ENCODE results near the gene HLA-C.
"Not testable (repeated sequence)": the region's sequence is repeated elsewhere in the genome, so short reads cannot be mapped to it uniquely, and the experiment has no call there.

HLA-C gene

GRCh38 chr6:31299947-31300346 lies 28.1 kb upstream of the HLA-C start:
- no peaks in the 10 kb centered on the region for H3K36me3 ChIP-seq (ENCODE audit: control insufficient read depth in 1 of 2, insufficient read depth in 2 of 2, low read length in 2 of 2)
- no peaks in the 10 kb centered on the region for H3K9me3 ChIP-seq (ENCODE audit: control insufficient read depth in 1 of 2, low read length in 2 of 2)
- no peak overlapping the region for H3K9ac ChIP-seq (ENCODE audit: low read depth in 1 of 2, low read length in 2 of 2)
- no peak overlapping the region for H3K27ac ChIP-seq (ENCODE audit: low read depth, low read length)
- peaks cover 4 to 7% of the 10 kb centered on the region in 2 donors for H3K27me3 ChIP-seq (ENCODE audit: control insufficient read depth in 1 of 2, insufficient read depth in 2 of 2, low read length in 2 of 2)
- no peak overlapping the region for H3K4me3 ChIP-seq (ENCODE audit: low read depth in 1 of 2, low read length in 2 of 2)
- H3K4me1 ChIP-seq (ENCODE audit: control insufficient read depth in 1 of 2, insufficient read depth in 2 of 2, low read length in 2 of 2): no peaks in the 10 kb centered on the region

GRCh38 chr6:31299511-31299910 lies 27.6 kb upstream of the HLA-C start:
- Histone ChIP-seq H3K36me3 (ENCODE audit: control insufficient read depth in 1 of 2, insufficient read depth in 2 of 2, low read length in 2 of 2) (no peaks in the 10 kb centered on the region), H3K27me3 (ENCODE audit: control insufficient read depth in 1 of 2, insufficient read depth in 2 of 2, low read length in 2 of 2) (peaks cover 4 to 7% of the 10 kb centered on the region in 2 donors), H3K9ac (ENCODE audit: low read depth in 1 of 2, low read length in 2 of 2) (no peak overlapping the region), H3K4me3 (ENCODE audit: low read depth in 1 of 2, low read length in 2 of 2) (no peak overlapping the region), H3K27ac (ENCODE audit: low read depth, low read length) (no peak overlapping the region), H3K9me3 (ENCODE audit: control insufficient read depth in 1 of 2, low read length in 2 of 2) (no peaks in the 10 kb centered on the region), H3K4me1 (ENCODE audit: control insufficient read depth in 1 of 2, insufficient read depth in 2 of 2, low read length in 2 of 2) (no peaks in the 10 kb centered on the region)

- Histone ChIP-seq H3K27me3 (ENCODE audit: control insufficient read depth in 1 of 2, insufficient read depth in 2 of 2, low read length in 2 of 2) (peaks cover 4 to 7% of the 10 kb centered on the region in 2 donors), H3K9me3 (ENCODE audit: control insufficient read depth in 1 of 2, low read length in 2 of 2) (no peaks in the 10 kb centered on the region), H3K36me3 (ENCODE audit: control insufficient read depth in 1 of 2, insufficient read depth in 2 of 2, low read length in 2 of 2) (no peaks in the 10 kb centered on the region), H3K4me1 (ENCODE audit: control insufficient read depth in 1 of 2, insufficient read depth in 2 of 2, low read length in 2 of 2) (no peaks in the 10 kb centered on the region), H3K4me3 (ENCODE audit: low read depth in 1 of 2, low read length in 2 of 2) (no peak overlapping the region), H3K9ac (ENCODE audit: low read depth in 1 of 2, low read length in 2 of 2) (no peak overlapping the region), H3K27ac (ENCODE audit: low read depth, low read length) (no peak overlapping the region)
These were observed 22.2 kb upstream of the HLA-C start for GRCh38 chr6:31294056-31294455.

GRCh38 chr6:31293343-31293742 lies 21.5 kb upstream of the HLA-C start:
- no peak overlapping the region for H3K4me3 ChIP-seq (ENCODE audit: low read depth in 1 of 2, low read length in 2 of 2)
- no peak overlapping the region for H3K27ac ChIP-seq (ENCODE audit: low read depth, low read length)
- peaks cover under 1 to 7% of the 10 kb centered on the region in 2 donors for H3K27me3 ChIP-seq (ENCODE audit: control insufficient read depth in 1 of 2, insufficient read depth in 2 of 2, low read length in 2 of 2)
- no peaks in the 10 kb centered on the region for H3K9me3 ChIP-seq (ENCODE audit: control insufficient read depth in 1 of 2, low read length in 2 of 2)
- no peaks in the 10 kb centered on the region for H3K4me1 ChIP-seq (ENCODE audit: control insufficient read depth in 1 of 2, insufficient read depth in 2 of 2, low read length in 2 of 2)
- no peaks in the 10 kb centered on the region for H3K36me3 ChIP-seq (ENCODE audit: control insufficient read depth in 1 of 2, insufficient read depth in 2 of 2, low read length in 2 of 2)
- H3K9ac ChIP-seq (ENCODE audit: low read depth in 1 of 2, low read length in 2 of 2): no peak overlapping the region

- H3K27me3 ChIP-seq (ENCODE audit: control insufficient read depth in 1 of 2, insufficient read depth in 2 of 2, low read length in 2 of 2): no peaks in the 10 kb centered on the region
- no peak overlapping the region for H3K9ac ChIP-seq (ENCODE audit: low read depth in 1 of 2, low read length in 2 of 2)
- no peaks in the 10 kb centered on the region for H3K4me1 ChIP-seq (ENCODE audit: control insufficient read depth in 1 of 2, insufficient read depth in 2 of 2, low read length in 2 of 2)
- no peak overlapping the region for H3K4me3 ChIP-seq (ENCODE audit: low read depth in 1 of 2, low read length in 2 of 2)
- no peak overlapping the region for H3K27ac ChIP-seq (ENCODE audit: low read depth, low read length)
- H3K36me3 ChIP-seq (ENCODE audit: control insufficient read depth in 1 of 2, insufficient read depth in 2 of 2, low read length in 2 of 2): no peaks in the 10 kb centered on the region
- no peaks in the 10 kb centered on the region for H3K9me3 ChIP-seq (ENCODE audit: control insufficient read depth in 1 of 2, low read length in 2 of 2)
These were observed 17.9 kb upstream of the HLA-C start for GRCh38 chr6:31289788-31290187.

GRCh38 chr6:31287619-31288018 lies 15.7 kb upstream of the HLA-C start:
- H3K27me3 ChIP-seq (ENCODE audit: control insufficient read depth in 1 of 2, insufficient read depth in 2 of 2, low read length in 2 of 2): no peaks in the 10 kb centered on the region
- no peak overlapping the region for H3K9ac ChIP-seq (ENCODE audit: low read depth in 1 of 2, low read length in 2 of 2)
- H3K4me3 ChIP-seq (ENCODE audit: low read depth in 1 of 2, low read length in 2 of 2): no peak overlapping the region
- no peaks in the 10 kb centered on the region for H3K4me1 ChIP-seq (ENCODE audit: control insufficient read depth in 1 of 2, insufficient read depth in 2 of 2, low read length in 2 of 2)
- no peaks in the 10 kb centered on the region for H3K36me3 ChIP-seq (ENCODE audit: control insufficient read depth in 1 of 2, insufficient read depth in 2 of 2, low read length in 2 of 2)
- H3K9me3 ChIP-seq (ENCODE audit: control insufficient read depth in 1 of 2, low read length in 2 of 2): no peaks in the 10 kb centered on the region
- no peak overlapping the region for H3K27ac ChIP-seq (ENCODE audit: low read depth, low read length)

- Histone ChIP-seq H3K9me3 (ENCODE audit: control insufficient read depth in 1 of 2, low read length in 2 of 2) (no peaks in the 10 kb centered on the region), H3K4me1 (ENCODE audit: control insufficient read depth in 1 of 2, insufficient read depth in 2 of 2, low read length in 2 of 2) (no peaks in the 10 kb centered on the region), H3K27ac (ENCODE audit: low read depth, low read length) (no peak overlapping the region), H3K36me3 (ENCODE audit: control insufficient read depth in 1 of 2, insufficient read depth in 2 of 2, low read length in 2 of 2) (no peaks in the 10 kb centered on the region), H3K9ac (ENCODE audit: low read depth in 1 of 2, low read length in 2 of 2) (no peak overlapping the region), H3K27me3 (ENCODE audit: control insufficient read depth in 1 of 2, insufficient read depth in 2 of 2, low read length in 2 of 2) (no peaks in the 10 kb centered on the region), H3K4me3 (ENCODE audit: low read depth in 1 of 2, low read length in 2 of 2) (no peak overlapping the region)
These were observed 14.1 kb upstream of the HLA-C start for GRCh38 chr6:31285982-31286381.

- no peak overlapping the region for H3K4me3 ChIP-seq (ENCODE audit: low read depth in 1 of 2, low read length in 2 of 2)
- no peaks in the 10 kb centered on the region for H3K27me3 ChIP-seq (ENCODE audit: control insufficient read depth in 1 of 2, insufficient read depth in 2 of 2, low read length in 2 of 2)
- no peak overlapping the region for H3K27ac ChIP-seq (ENCODE audit: low read depth, low read length)
- no peaks in the 10 kb centered on the region for H3K36me3 ChIP-seq (ENCODE audit: control insufficient read depth in 1 of 2, insufficient read depth in 2 of 2, low read length in 2 of 2)
- H3K9me3 ChIP-seq (ENCODE audit: control insufficient read depth in 1 of 2, low read length in 2 of 2): no peaks in the 10 kb centered on the region
- H3K9ac ChIP-seq (ENCODE audit: low read depth in 1 of 2, low read length in 2 of 2): no peak overlapping the region
- no peaks in the 10 kb centered on the region for H3K4me1 ChIP-seq (ENCODE audit: control insufficient read depth in 1 of 2, insufficient read depth in 2 of 2, low read length in 2 of 2)
These were observed 13.6 kb upstream of the HLA-C start for GRCh38 chr6:31285486-31285885.

GRCh38 chr6:31279647-31280046 lies 7.8 kb upstream of the HLA-C start:
- H3K36me3 ChIP-seq (ENCODE audit: control insufficient read depth in 1 of 2, insufficient read depth in 2 of 2, low read length in 2 of 2); H3K4me1 ChIP-seq (ENCODE audit: control insufficient read depth in 1 of 2, insufficient read depth in 2 of 2, low read length in 2 of 2); H3K27ac ChIP-seq (ENCODE audit: low read depth, low read length); H3K4me3 ChIP-seq (ENCODE audit: low read depth in 1 of 2, low read length in 2 of 2); H3K27me3 ChIP-seq (ENCODE audit: control insufficient read depth in 1 of 2, insufficient read depth in 2 of 2, low read length in 2 of 2); H3K9me3 ChIP-seq (ENCODE audit: control insufficient read depth in 1 of 2, low read length in 2 of 2); H3K9ac ChIP-seq (ENCODE audit: low read depth in 1 of 2, low read length in 2 of 2): not testable (repeated sequence)

GRCh38 chr6:31272836-31273626 lies 1.1 kb upstream of the HLA-C start:
- Histone ChIP-seq H3K4me1 (ENCODE audit: control insufficient read depth in 1 of 2, insufficient read depth in 2 of 2, low read length in 2 of 2) (peaks cover 0 to 26% of the 10 kb centered on the region in 2 donors), H3K9ac (ENCODE audit: low read depth in 1 of 2, low read length in 2 of 2) (peak overlapping the region; percentile 84 to 91), H3K27ac (ENCODE audit: low read depth, low read length) (peak overlapping the region; percentile 85), H3K27me3 (ENCODE audit: control insufficient read depth in 1 of 2, insufficient read depth in 2 of 2, low read length in 2 of 2) (no peaks in the 10 kb centered on the region), H3K36me3 (ENCODE audit: control insufficient read depth in 1 of 2, insufficient read depth in 2 of 2, low read length in 2 of 2) (peaks cover 0 to 19% of the 10 kb centered on the region in 2 donors), H3K4me3 (ENCODE audit: low read depth in 1 of 2, low read length in 2 of 2) (peak overlapping the region; percentile 63 to 71), H3K9me3 (ENCODE audit: control insufficient read depth in 1 of 2, low read length in 2 of 2) (no peaks in the 10 kb centered on the region)
